Measurements from ENCODE around the gene PRR27. TPM values are rescaled to one million over a fixed set of nuclear protein-coding genes. Genes with fewer than 3 reads are reported as not detected.

Gene PRR27
- total RNA-seq, 1 experiment from 2014 or later = not detected

DNA sequence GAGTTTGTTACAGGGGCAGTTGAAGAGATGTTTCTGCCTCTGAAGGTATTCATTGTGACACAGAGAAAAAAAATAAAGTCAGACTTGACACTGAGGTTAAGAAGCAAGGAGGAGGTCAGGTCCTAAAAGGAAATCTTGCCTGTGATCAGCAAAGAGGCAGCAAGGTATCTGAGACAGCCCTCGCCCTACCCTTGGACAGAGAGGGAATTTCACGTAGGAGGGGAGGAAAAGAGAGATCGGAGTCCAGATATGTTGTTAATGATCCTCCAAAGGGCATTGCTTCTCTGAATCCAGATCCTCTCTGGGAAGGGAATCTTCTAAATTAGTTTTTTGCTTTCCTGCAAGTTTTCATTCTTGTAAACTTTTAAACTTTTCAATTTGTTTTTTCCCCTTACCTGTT is 15.3 kb upstream of the PRR27 start:
- H3K27me3 ChIP-seq (ENCODE audit: control insufficient read depth, insufficient read depth, low read length) = no peaks in the 10 kb centered on the region
- CTCF ChIA-PET = no interaction called here
- POLR2A ChIA-PET = no interaction called here
- DNase-seq (ENCODE audit: low read depth, low spot score) (no peak), ATAC-seq (no peak)
- H3K36me3 ChIP-seq (ENCODE audit: control insufficient read depth, insufficient read depth, low read length) = no peaks in the 10 kb centered on the region
- in situ Hi-C loops (cut with HindIII; ENCODE audit: low pct_unique_long_range_greater_than_20kb, low sequenced_read_pairs) = no loop called here
- no peak overlapping the region for H3K27ac ChIP-seq (ENCODE audit: low read length)
- H3K4me3 ChIP-seq (ENCODE audit: low read depth in 2 of 2, low read length in 2 of 2) = no peak overlapping the region
- BruUV-seq (replicated peaks) = no TSS peak
- no peaks in the 10 kb centered on the region for H3K4me1 ChIP-seq (ENCODE audit: control insufficient read depth, insufficient read depth, low read length)
- H3K9me3 ChIP-seq (ENCODE audit: control insufficient read depth, insufficient read depth, low read depth, low read length) = no peaks in the 10 kb centered on the region
- intact Hi-C loops (cut with micrococcal nuclease; ENCODE audit: unreplicated experiment) = no loop called here
- TF ChIP-seq SIN3A (IDR thresholded peaks at IDR 0.05; ENCODE audit: borderline replicate concordance, insufficient read depth, low read depth, low read length) = no peak
- no peak for TF ChIP-seq POLR2AphosphoS5 (IDR thresholded peaks at IDR 0.05; ENCODE audit: low read depth, low read length)
- no peak for TF ChIP-seq TCF7L2 (IDR thresholded peaks at IDR 0.05; ENCODE audit: low read depth, low read length)
- TF ChIP-seq, protein P1, sequence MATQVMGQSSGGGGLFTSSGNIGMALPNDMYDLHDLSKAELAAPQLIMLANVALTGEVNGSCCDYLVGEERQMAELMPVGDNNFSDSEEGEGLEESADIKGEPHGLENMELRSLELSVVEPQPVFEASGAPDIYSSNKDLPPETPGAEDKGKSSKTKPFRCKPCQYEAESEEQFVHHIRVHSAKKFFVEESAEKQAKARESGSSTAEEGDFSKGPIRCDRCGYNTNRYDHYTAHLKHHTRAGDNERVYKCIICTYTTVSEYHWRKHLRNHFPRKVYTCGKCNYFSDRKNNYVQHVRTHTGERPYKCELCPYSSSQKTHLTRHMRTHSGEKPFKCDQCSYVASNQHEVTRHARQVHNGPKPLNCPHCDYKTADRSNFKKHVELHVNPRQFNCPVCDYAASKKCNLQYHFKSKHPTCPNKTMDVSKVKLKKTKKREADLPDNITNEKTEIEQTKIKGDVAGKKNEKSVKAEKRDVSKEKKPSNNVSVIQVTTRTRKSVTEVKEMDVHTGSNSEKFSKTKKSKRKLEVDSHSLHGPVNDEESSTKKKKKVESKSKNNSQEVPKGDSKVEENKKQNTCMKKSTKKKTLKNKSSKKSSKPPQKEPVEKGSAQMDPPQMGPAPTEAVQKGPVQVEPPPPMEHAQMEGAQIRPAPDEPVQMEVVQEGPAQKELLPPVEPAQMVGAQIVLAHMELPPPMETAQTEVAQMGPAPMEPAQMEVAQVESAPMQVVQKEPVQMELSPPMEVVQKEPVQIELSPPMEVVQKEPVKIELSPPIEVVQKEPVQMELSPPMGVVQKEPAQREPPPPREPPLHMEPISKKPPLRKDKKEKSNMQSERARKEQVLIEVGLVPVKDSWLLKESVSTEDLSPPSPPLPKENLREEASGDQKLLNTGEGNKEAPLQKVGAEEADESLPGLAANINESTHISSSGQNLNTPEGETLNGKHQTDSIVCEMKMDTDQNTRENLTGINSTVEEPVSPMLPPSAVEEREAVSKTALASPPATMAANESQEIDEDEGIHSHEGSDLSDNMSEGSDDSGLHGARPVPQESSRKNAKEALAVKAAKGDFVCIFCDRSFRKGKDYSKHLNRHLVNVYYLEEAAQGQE (IDR thresholded peaks at IDR 0.05; ENCODE audit: insufficient read depth in 1 of 2, low read depth in 2 of 2, low read length in 1 of 2) = no peak
- TF ChIP-seq, protein P2, sequence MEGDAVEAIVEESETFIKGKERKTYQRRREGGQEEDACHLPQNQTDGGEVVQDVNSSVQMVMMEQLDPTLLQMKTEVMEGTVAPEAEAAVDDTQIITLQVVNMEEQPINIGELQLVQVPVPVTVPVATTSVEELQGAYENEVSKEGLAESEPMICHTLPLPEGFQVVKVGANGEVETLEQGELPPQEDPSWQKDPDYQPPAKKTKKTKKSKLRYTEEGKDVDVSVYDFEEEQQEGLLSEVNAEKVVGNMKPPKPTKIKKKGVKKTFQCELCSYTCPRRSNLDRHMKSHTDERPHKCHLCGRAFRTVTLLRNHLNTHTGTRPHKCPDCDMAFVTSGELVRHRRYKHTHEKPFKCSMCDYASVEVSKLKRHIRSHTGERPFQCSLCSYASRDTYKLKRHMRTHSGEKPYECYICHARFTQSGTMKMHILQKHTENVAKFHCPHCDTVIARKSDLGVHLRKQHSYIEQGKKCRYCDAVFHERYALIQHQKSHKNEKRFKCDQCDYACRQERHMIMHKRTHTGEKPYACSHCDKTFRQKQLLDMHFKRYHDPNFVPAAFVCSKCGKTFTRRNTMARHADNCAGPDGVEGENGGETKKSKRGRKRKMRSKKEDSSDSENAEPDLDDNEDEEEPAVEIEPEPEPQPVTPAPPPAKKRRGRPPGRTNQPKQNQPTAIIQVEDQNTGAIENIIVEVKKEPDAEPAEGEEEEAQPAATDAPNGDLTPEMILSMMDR (IDR thresholded peaks at IDR 0.05) = no peak

DNA sequence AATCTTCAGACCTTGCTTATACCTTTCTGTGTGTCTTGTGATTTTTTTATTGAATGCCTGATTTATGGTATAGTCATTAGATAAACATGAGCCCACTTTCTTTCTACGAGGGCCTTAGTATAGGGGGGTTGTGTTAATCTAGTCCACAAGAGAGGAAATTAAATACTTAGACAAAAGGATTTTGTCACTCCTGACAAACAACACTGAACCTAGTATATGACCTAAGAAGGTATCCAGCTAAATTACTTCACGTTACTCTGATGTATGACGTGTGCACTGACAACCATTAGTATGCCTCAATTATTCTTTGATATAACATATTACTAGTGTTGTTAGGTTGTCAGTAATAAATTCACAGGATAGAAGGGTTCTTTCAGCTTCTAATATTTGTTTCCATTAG is 2.8 kb upstream of the PRR27 start:
- no TSS peak for BruUV-seq (replicated peaks)
- CTCF ChIA-PET = no interaction called here
- intact Hi-C loops (cut with micrococcal nuclease; ENCODE audit: unreplicated experiment) = no loop called here

More for the DNA sequence above, 2.8 kb upstream of the PRR27 start:
- DNase-seq (ENCODE audit: low read depth, low spot score) = no peak
- H3K9me3 ChIP-seq (ENCODE audit: control insufficient read depth, insufficient read depth, low read depth, low read length) = no peaks in the 10 kb centered on the region
- no peaks in the 10 kb centered on the region for H3K27me3 ChIP-seq (ENCODE audit: control insufficient read depth, insufficient read depth, low read length)
- H3K36me3 ChIP-seq (ENCODE audit: control insufficient read depth, insufficient read depth, low read length) = no peaks in the 10 kb centered on the region
- H3K27ac ChIP-seq (ENCODE audit: low read length) = no peak overlapping the region
- TF ChIP-seq POLR2AphosphoS5 (IDR thresholded peaks at IDR 0.05; ENCODE audit: low read depth, low read length) (no peak), SIN3A (IDR thresholded peaks at IDR 0.05; ENCODE audit: borderline replicate concordance, insufficient read depth, low read depth, low read length) (no peak), TCF7L2 (IDR thresholded peaks at IDR 0.05; ENCODE audit: low read depth, low read length) (no peak)
- TF ChIP-seq, protein P1 (IDR thresholded peaks at IDR 0.05; ENCODE audit: insufficient read depth in 1 of 2, low read depth in 2 of 2, low read length in 1 of 2) = no peak
- TF ChIP-seq, protein P2 (IDR thresholded peaks at IDR 0.05) = no peak
- in situ Hi-C loops (cut with HindIII; ENCODE audit: low pct_unique_long_range_greater_than_20kb, low sequenced_read_pairs) = no loop called here
- ATAC-seq = no peak
- H3K4me1 ChIP-seq (ENCODE audit: control insufficient read depth, insufficient read depth, low read length) = no peaks in the 10 kb centered on the region
- no peak overlapping the region for H3K4me3 ChIP-seq (ENCODE audit: low read depth in 2 of 2, low read length in 2 of 2)
- POLR2A ChIA-PET = no interaction called here
